ENCODE measurements around the gene BROX. TPM values are rescaled to one million over a fixed set of nuclear protein-coding genes. Genes with fewer than 3 reads are reported as not detected.
"Not testable (repeated sequence)": the region's sequence is repeated elsewhere in the genome, so short reads cannot be mapped to it uniquely, and the experiment has no call there.

Gene BROX
- total RNA-seq, 1 donor from 2014 or later: 23.8 TPM

- no peak for DNase-seq (ENCODE audit: low spot score)
These were observed 18.5 kb downstream of the BROX start for GRCh38 chr1:222730866-222731265.

GRCh38 chr1:222732216-222733159, 20.1 kb downstream of the BROX start:
- DNase-seq (ENCODE audit: low spot score): no peak

GRCh38 chr1:222734740-222735139, 22.4 kb downstream of the BROX start:
- no peak for DNase-seq (ENCODE audit: low spot score)

DNA sequence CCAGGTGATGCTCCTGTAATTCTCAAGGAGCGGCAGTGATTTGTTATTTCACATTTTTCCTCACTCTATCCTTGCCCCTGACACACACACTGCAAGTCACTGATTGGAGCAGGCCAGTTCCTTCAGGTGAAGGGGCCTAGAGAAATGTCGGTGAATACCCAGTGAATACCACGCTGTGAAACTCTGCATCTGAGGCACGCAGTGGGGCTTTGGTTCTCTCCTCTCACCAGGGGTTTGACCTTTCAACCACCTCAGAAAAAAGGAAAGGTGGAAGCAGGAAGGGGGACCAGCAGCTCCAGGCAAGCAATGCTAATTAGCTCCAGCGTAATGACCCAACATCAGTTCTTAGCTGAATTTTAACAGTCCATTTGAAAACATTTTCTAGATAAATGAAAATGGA, 24.1 kb downstream of the BROX start:
- no peak for DNase-seq (ENCODE audit: low spot score)

GRCh38 chr1:222736972-222737371, 24.6 kb downstream of the BROX start, which contains the start of gene FAM177B:
TSS of gene FAM177B (plus strand) at chr1:222737202. CDS start at chr1:222746546, 9,344 bp downstream.
- DNase-seq (ENCODE audit: low spot score): no peak

DNA sequence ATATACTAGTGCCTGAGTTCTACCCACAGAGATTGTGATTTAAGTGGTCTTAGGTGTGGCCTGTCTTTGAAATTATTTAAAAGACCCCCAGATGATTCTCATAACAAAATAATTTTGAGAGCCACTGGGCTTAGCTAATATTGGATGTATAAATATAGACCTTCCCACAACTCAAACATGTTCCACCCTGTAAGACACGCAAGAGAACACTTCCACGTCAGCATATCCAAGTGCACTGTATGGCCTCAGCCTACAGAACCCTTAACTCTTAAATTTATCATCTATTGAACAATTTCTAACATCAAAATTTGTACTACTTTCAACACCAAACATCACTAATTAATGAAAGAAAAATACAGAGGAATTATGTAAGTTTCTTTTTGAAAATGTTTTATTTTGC, 27.1 kb downstream of the BROX start:
- peak; percentile 16 for DNase-seq (ENCODE audit: low spot score)

- DNase-seq (ENCODE audit: low spot score): no peak
These were observed 27.6 kb downstream of the BROX start for GRCh38 chr1:222739929-222740328.

DNA sequence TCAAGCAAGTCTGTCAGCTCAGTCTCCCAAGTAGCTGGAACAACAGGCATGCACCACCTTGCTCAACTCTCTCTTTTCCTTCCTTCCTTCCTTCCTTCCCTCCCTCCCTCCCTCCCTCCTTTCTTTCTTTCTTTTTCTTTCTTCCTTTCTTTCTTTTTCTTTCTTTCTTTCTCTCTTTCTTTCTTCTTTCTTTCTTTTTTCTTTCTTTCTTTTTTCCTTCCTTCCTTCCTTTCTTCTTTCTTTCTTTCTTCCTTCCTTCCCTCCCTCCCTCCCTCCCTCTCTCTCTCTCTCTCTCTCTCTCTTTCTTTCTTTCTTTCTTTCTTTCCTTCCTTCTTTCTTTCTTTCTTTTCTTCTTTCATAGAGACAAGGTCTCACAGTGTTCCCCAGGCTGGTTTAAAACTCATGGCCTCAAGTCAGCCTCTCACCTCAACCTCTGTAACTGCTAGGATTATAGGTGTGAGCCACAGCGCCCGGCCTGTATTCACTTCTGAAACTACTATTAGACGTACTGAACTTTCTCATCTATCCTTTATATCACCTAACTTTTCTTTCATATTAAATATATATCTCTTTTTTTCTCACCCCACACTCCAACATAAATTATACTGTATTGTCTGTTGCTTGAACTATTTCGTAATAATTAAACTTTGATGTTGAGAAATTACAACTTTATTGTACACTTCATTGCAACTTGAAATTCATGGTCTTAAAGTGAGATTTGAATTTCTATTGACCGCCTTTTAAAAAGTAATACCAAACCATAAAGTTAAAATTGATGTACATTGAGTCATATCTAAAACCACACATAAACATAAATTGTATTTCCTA, 29.5 kb downstream of the BROX start:
- DNase-seq (ENCODE audit: low spot score): not testable (repeated sequence)

- DNase-seq (ENCODE audit: low spot score): no peak
These were observed 37.6 kb downstream of the BROX start for GRCh38 chr1:222749927-222750326.

DNA sequence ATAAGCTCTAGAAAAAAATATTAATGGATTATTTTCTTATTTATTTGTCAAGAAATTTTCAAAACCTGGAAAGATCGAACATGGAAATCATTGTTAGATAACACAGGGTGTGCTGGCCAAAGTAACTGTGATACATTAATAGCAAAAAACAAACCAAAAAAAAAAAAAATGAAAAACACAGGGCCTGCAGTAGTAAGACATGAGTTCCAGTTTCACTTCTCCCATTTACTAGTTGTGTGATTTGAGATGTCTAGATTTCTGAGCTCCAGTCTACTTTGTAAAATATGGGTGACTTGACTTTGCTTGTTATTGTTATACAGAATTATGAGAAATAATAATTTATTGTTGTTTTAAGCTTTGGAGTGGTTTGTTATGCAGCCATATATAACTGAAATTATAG, 38.3 kb downstream of the BROX start:
- no peak for DNase-seq (ENCODE audit: low spot score)

- DNase-seq (ENCODE audit: low spot score): no peak
These were observed 38.9 kb downstream of the BROX start for GRCh38 chr1:222751255-222751654.

- peak; percentile 86 for DNase-seq (ENCODE audit: low spot score)
These were observed 42.2 kb downstream of the BROX start for GRCh38 chr1:222754366-222755139.

DNA sequence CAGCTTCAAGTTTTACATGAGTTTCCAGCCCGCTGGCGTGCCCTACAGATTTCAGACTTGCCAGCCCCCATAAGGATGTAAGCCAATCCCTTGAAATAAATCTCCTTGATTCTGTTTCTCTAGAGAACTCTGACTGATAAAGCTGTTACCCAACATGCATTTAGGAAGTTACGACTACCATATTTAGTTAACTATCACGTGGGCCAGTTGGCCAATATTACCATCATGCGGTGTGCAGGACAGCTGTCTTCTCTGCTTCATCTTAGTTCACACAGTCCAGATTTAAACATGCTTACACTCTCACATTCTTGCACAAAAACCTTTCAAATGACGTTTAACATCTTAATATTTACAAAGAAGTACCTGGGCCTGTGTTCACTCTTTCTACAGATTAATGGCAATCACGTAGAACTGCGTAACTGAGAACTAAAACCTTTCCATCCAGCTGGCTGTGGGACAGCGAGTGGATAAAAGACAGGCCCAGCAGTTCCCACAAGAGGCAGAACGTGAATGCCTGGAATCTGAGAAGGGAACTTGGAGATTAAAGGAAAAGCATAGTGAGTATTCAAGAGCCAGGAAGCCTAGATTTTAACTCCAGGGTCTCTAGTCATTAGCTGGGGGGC, 45.4 kb downstream of the BROX start:
- peak; percentile 91 for DNase-seq (ENCODE audit: low spot score)

DNA sequence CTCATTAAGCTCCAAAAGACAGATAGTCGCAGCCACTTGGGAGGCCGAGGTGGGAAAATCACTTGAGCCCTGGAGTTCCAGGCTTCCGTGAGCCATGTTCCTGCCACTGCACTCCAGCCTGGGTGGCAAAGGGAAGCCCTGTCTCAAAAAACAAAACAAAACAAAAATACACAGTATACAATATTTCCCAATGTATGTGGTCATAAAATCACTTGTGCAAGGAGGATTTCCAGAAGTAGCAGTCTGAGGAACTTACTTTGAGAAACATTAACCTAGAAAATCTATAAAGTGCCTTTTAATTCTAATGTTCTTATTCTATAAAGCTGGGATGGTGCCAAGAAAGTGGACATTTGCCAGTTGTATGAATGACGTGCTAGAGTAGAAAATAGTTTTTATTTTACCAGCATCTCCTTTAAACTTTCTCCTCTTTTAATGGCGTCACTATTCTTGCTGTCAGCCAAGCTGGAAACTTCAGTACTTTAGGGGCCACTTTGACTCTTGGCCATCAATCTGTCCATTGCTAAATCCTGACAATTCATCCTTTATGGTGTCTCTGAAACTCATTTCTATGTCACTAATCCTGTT, 47.2 kb downstream of the BROX start:
- no peak for DNase-seq (ENCODE audit: low spot score)

GRCh38 chr1:222761083-222761482, 48.7 kb downstream of the BROX start:
- DNase-seq (ENCODE audit: low spot score): no peak

GRCh38 chr1:222762178-222762577, 49.8 kb downstream of the BROX start:
- not testable (repeated sequence) for DNase-seq (ENCODE audit: low spot score)

DNA sequence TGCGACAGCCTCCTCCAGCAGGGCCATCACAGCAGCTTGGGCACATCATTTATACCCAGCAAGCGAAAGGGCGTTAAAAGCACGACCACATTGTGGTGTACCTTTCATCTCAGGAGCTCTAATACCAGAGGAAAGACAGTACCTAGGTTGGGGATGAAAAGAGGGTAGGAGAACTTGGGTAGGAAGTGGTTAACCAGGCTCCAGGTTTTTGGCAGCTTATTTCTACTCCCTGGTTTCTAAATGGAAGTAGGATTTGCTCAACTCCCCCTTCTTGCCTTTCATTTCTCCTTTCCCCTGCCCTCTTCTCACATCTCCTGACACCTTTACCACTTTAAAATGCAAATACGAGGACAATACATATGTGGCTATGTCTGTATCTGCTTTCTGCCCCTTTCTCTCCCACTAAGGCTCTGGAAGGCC, 54.8 kb downstream of the BROX start:
- DNase-seq (ENCODE audit: low spot score): no peak

DNA sequence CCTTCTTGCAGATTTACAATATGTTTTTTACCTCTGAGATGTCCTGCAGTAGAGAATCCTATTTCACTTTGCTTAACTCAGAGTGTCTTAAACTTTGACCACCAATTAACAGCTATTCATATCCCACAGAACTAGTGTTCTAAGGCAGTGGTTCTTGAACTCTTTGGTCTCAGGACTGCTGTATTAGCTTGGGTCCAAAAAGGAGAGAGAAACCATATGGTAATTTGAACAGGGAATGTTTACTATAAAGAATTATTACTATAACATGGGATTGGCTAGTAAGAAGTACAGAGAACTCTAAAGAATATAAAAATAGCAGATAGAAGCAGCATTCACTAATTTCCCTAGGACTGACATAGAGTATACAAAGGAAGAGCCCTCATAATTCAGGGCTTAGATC, 56.2 kb downstream of the BROX start:
- no peak for DNase-seq (ENCODE audit: low spot score)

- no peak for DNase-seq (ENCODE audit: low spot score)
These were observed 56.8 kb downstream of the BROX start for GRCh38 chr1:222769181-222769580.

- no peak for DNase-seq (ENCODE audit: low spot score)
These were observed 57.7 kb downstream of the BROX start for GRCh38 chr1:222769971-222770620.

Measured in umbilical cord (tissue), 2 donors.